Adrenal gland (tissue), 12 donors: ENCODE measurements around the gene ZNF598. TPM values are rescaled to one million over a fixed set of nuclear protein-coding genes. Genes with fewer than 3 reads are reported as not detected.

ENCODE experiments used
- DNase-seq, 7 donors: peaks; one replicate each; pipeline ENCODE4 v3.0.0-alpha.2; 2019 to 2020
- H3K27ac ChIP-seq, 5 donors: fragments of 200-600 bp; sonication (generic) in 4 of 5; 1 replicate in 3 of 5; 2 replicates in 2 of 5; pipeline versions ENCODE4 v1.5.1 to v1.8.0; 2016 to 2020; ENCODE audit warnings: mild to moderate bottlenecking in 1 of 5
- H3K27me3 ChIP-seq: fragments of 200-600 bp; 2 replicates; pipeline ENCODE4 v1.8.0; 2021
- H3K36me3 ChIP-seq, 2 donors: fragments of 200-600 bp; replicated peaks in 1 of 2; 1 replicate in 1 of 2; 2 replicates in 1 of 2; pipeline versions ENCODE4 v1.5.1 to v1.8.0; 2018 to 2022
- H3K4me1 ChIP-seq, 2 donors: fragments of 200-600 bp; replicated peaks in 1 of 2; 1 replicate in 1 of 2; 2 replicates in 1 of 2; pipeline versions ENCODE4 v1.5.1 to v1.8.0; 2018 to 2021
- H3K4me3 ChIP-seq, 4 donors: fragments of 200-600 bp; sonication (generic) in 3 of 4; one replicate each; pipeline ENCODE4 v1.5.1; 2016 to 2018
- H3K9me3 ChIP-seq, 3 donors: fragments of 200-600 bp; sonication (generic) in 1 of 3; replicated peaks in 1 of 3; 1 replicate in 2 of 3; 2 replicates in 1 of 3; pipeline versions ENCODE4 v1.5.1 to v1.8.0; 2016 to 2021
- POLR2A ChIP-seq, 2 donors: fragments of 450-650 bp; IDR thresholded peaks; one replicate each; pipeline ENCODE4 v1.6.1; 2017; ENCODE audit warnings: antibody characterized with exemption in 2 of 2, mild to moderate bottlenecking in 2 of 2, moderate library complexity in 1 of 2
- WGBS, 4 donors: extraction: QIAGEN DNeasy Blood & Tissue Kit in 2 of 4; methylation state at CpG; one replicate each; pipeline versions ENCODE4 v1.1.5 to v1.1.7; 2013 to 2017; 5-methylcytosine and 5-hydroxymethylcytosine counted together
- intact Hi-C, 2 donors: fragments of 100-400 bp; cut with DNase I; formaldehyde crosslinking; loops; one replicate each; pipeline versions ENCODE4 v1.14.1 to v1.15.0; 2022 to 2023
- polyA plus RNA-seq, 3 donors: library from polyadenylated mRNA; stranded (reverse); fragments of 200-250 nt in 2 of 3; fragments of 350-450 nt in 1 of 3; fragmentation: Illumina TruSeq in 1 of 3; extraction: RNeasy Lipid Tissue Mini Kit (QIAGEN cat#74804) in 1 of 3; gene quantifications; one replicate each; pipeline ENCODE4 v1.2.3, GENCODE V29; 2013 to 2014
- total RNA-seq, 9 donors: library from RNA; depleted of rRNA in 4 of 9; stranded (reverse); fragments of >200 nt in 4 of 9; fragments of 120-200 nt in 1 of 9; fragmentation: NEBNext Ultra II Directional in 1 of 9; extraction: Animal tissue kit (Norgen Biotek cat#: 25700) in 1 of 9; gene quantifications; one replicate each; pipeline versions ENCODE4 v1.1.0 to v1.2.4, GENCODE V29; 2013 to 2023
- TF ChIP-seq, protein P1 (sequence below), 6 experiments: fragments of 450-650 bp in 4 of 6; fragments of 200-600 bp in 2 of 6; sonication (generic) in 1 of 6; IDR thresholded peaks; 1 replicate in 5 of 6; 2 replicates in 1 of 6; pipeline versions ENCODE4 v1.5.1 to v1.8.0; 2016 to 2021; ENCODE audit warnings: antibody characterized with exemption in 6 of 6, mild to moderate bottlenecking in 2 of 6, moderate library complexity in 1 of 6
- donor health status: healthy with polysubstance abuse.
- donor health status: Bipolar disorder and iron deficiency.
- donor health status: DM: yes; HTN: yes; CAD: no.
- donor health status: DM: no; HTN: no; CAD: no.
- donor health status: DM: no; HTN: no; CAD: no.
- donor health status: DM: yes; HTN: yes; CAD: no.

ZNF598 gene
- total and polyA plus RNA-seq, 12 donors, result 4.7 to 51.5 (median 29.0) TPM

DNA sequence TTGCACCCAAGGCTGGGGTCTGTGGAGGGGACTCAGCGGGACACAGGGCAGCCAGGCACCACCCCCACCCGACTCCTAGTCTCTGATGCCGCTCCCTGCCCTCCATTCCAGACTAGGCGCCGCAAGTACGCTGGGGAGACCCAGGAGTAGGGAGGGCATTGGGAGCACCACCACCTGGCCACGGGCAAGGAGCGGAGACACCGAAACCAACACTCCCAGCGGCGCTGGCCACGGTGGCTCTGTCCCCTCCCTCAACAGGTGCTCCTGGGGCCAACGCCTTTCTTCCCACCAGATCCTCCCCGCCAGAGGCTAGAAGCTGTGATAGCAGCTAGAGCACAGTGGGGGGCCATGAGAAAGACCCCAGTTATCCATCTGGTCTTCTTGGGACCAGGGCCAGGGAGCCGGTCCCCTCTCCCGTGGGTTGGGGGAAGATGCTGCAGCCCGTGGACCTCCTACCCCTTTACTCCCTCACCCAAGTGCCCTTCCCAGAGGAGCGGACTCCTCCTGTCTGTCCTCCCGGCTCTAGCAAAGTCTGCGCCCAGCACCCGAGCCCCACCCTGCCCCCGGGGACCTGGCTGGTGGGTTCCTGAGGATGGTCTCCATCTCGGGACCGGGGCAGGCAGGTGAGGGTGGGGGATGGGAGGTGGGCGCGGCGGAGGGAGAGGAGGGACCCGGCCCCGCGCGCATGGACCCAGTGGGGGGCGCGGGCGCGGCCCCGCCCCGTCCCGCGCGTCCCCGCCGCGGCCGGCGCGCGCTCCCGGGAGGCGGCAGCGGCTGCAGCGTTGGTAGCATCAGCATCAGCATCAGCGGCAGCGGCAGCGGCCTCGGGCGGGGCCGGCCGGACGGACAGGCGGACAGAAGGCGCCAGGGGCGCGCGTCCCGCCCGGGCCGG lies 20.2 kb downstream of the ZNF598 start, which contains the start of gene SYNGR3:
SYNGR3 (plus strand) TSS at position 762 of the 892 bp plus-strand sequence. CDS start 133 bp downstream, outside the sequence.
- Histone ChIP-seq H3K9me3 (no peaks in the 10 kb centered on the region), H3K4me1 (peaks cover 4 to 31% of the 10 kb centered on the region in 2 donors), H3K36me3 (peaks cover 0 to 19% of the 10 kb centered on the region in 2 donors), H3K27ac (peak within 1 kb of the TSS in 1 of 5 donors; percentile 52), H3K4me3 (no peak within 1 kb of the TSS), H3K27me3 (peaks cover 22% of the 10 kb centered on the region)
- no peak for DNase-seq
- intact Hi-C loops, result no loop called here
- TF ChIP-seq, protein P1, sequence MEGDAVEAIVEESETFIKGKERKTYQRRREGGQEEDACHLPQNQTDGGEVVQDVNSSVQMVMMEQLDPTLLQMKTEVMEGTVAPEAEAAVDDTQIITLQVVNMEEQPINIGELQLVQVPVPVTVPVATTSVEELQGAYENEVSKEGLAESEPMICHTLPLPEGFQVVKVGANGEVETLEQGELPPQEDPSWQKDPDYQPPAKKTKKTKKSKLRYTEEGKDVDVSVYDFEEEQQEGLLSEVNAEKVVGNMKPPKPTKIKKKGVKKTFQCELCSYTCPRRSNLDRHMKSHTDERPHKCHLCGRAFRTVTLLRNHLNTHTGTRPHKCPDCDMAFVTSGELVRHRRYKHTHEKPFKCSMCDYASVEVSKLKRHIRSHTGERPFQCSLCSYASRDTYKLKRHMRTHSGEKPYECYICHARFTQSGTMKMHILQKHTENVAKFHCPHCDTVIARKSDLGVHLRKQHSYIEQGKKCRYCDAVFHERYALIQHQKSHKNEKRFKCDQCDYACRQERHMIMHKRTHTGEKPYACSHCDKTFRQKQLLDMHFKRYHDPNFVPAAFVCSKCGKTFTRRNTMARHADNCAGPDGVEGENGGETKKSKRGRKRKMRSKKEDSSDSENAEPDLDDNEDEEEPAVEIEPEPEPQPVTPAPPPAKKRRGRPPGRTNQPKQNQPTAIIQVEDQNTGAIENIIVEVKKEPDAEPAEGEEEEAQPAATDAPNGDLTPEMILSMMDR (IDR thresholded peaks at IDR 0.05), result no peak
- TF ChIP-seq POLR2A (IDR thresholded peaks at IDR 0.05), result no peak
- WGBS, 4 donors, result 6 to 19% (median 6%) methylated on average over 14 to 67 of the region's 67 CpGs; no CpG with 5 or more reads in 1 of the 4 donors

DNA sequence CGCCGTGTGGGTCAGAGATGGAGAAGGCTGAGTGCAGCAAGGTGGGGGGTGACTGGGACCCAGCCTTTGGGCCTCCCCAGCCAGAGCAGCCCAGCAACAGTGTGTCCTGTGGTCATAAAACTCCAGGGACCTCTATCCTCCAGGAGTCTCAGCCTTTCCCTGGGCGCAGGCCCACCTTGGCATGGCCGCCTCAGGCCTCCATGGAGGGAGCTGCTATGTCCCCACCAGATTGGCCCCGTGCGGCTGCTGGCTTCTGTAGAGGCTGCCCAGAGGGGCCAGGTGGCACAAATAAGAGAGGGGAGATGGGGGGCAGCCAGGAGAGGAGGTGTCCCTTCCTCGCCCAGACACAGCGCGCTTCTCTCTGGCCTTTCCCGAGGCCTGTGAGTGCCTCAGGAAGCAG lies 22.4 kb downstream of the ZNF598 start:
- intact Hi-C loops, result no loop called here
- H3K27me3 ChIP-seq, result peaks cover 22% of the 10 kb centered on the region
- no peak overlapping the region for H3K27ac ChIP-seq
- H3K4me1 ChIP-seq, result peaks cover 4 to 35% of the 10 kb centered on the region in 2 donors
- WGBS, 4 donors, result 91 to 96% (median 93%) methylated on average over 5 to 10 of the region's 10 CpGs
- no peak overlapping the region for H3K4me3 ChIP-seq
- TF ChIP-seq, protein P1 (IDR thresholded peaks at IDR 0.05), result no peak
- TF ChIP-seq POLR2A (IDR thresholded peaks at IDR 0.05), result no peak
- no peak for DNase-seq
- no peaks in the 10 kb centered on the region for H3K9me3 ChIP-seq
- H3K36me3 ChIP-seq, result peaks cover 0 to 19% of the 10 kb centered on the region in 2 donors

DNA sequence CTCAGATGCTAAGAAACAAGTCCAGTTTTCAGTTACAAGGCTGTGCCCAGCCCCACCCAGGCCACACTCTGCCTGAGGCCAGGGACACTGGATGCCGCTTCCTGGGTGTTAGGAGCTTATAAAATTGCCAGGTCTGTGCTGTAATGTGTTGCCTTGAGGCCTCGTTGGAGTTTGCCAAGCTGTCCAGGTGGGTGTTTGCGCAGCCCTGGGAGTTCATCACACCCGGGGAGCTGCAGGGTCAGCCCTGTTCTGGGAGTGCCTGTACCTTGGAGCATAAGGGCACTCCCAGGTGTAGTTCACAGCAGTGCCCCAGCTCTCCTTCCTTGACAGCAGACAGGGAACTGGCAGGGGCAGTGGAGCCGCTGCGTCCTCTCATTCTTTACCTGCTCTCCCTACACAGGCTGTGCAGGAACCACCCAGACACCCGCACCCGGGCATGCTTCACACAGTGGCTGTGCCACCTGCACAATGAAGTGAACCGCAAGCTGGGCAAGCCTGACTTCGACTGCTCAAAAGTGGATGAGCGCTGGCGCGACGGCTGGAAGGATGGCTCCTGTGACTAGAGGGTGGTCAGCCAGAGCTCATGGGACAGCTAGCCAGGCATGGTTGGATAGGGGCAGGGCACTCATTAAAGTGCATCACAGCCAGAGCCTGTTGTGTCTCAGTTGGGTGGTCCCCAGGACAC lies 24.0 kb downstream of the ZNF598 start:
- no peak for DNase-seq
- peaks cover 0 to 19% of the 10 kb centered on the region in 2 donors for H3K36me3 ChIP-seq
- H3K27me3 ChIP-seq, result peaks cover 22% of the 10 kb centered on the region
- H3K4me1 ChIP-seq, result peaks cover 0 to 21% of the 10 kb centered on the region in 2 donors
- no peak overlapping the region for H3K4me3 ChIP-seq
- 90 to 96% (median 92%) methylated on average over 10 to 14 of the region's 14 CpGs for WGBS, 4 donors
- intact Hi-C loops, result no loop called here
- H3K9me3 ChIP-seq, result no peaks in the 10 kb centered on the region
- TF ChIP-seq POLR2A (IDR thresholded peaks at IDR 0.05), result no peak
- TF ChIP-seq, protein P1 (IDR thresholded peaks at IDR 0.05), result no peak
- no peak overlapping the region for H3K27ac ChIP-seq
